Natural killer cell (primary cell): ENCODE results near the gene CGN. TPM values are rescaled to one million over a fixed set of nuclear protein-coding genes. Genes with fewer than 3 reads are reported as not detected.

Source experiments
- ATAC-seq, 3 donors: fragments of 150-1000 bp in 2 of 3; fragments of 200-7000 bp in 1 of 3; cut with Tn5 transposase; 1 replicate in 1 of 3; 2 replicates in 2 of 3; pipeline ENCODE4 v1.10.0; 2021; ENCODE audit warnings: mild to moderate bottlenecking in 2 of 3, moderate library complexity in 2 of 3
- DNase-seq, 2 donors: peaks; one replicate each; pipeline versions ENCODE4 v3.0.0 to v3.0.0-alpha.2; 2013 to 2021; ENCODE audit warnings: mixed read lengths in 1 of 2
- H3K27ac ChIP-seq: one replicate; pipeline ENCODE4 v1.5.1; 2013; ENCODE audit warnings: mild to moderate bottlenecking, low read length
- H3K27me3 ChIP-seq: one replicate; pipeline ENCODE4 v1.6.1; 2013; ENCODE audit warnings: low read length; ENCODE audit not compliant: control insufficient read depth, insufficient read depth
- H3K36me3 ChIP-seq: one replicate; pipeline ENCODE4 v1.6.1; 2013; ENCODE audit warnings: low read length; ENCODE audit not compliant: control insufficient read depth, insufficient read depth
- H3K4me1 ChIP-seq: one replicate; pipeline ENCODE4 v1.6.1; 2013; ENCODE audit warnings: low read length; ENCODE audit not compliant: control insufficient read depth, insufficient read depth
- H3K4me3 ChIP-seq: one replicate; pipeline ENCODE4 v1.5.1; 2013; ENCODE audit warnings: low read length
- H3K9me3 ChIP-seq: one replicate; pipeline ENCODE4 v1.6.1; 2013; ENCODE audit warnings: low read length; ENCODE audit not compliant: control insufficient read depth, insufficient read depth
- H3K27ac Mint-ChIP-seq, 2 donors: one replicate each; pipeline ENCODE4 v1.8.0; 2022; ENCODE audit warnings: mild to moderate bottlenecking in 2 of 2, mixed read lengths in 2 of 2, moderate library complexity in 1 of 2
- H3K27me3 Mint-ChIP-seq, 2 donors: one replicate each; pipeline ENCODE4 v1.8.0; 2022; ENCODE audit warnings: low read depth in 2 of 2, mixed read lengths in 2 of 2
- H3K36me3 Mint-ChIP-seq: one replicate; pipeline ENCODE4 v1.8.0; 2022; ENCODE audit warnings: mixed read lengths
- H3K4me1 Mint-ChIP-seq, 2 donors: one replicate each; pipeline ENCODE4 v1.8.0; 2022; ENCODE audit warnings: mixed read lengths in 2 of 2
- H3K4me3 Mint-ChIP-seq: one replicate; pipeline ENCODE4 v1.8.0; 2022; ENCODE audit warnings: mild to moderate bottlenecking, moderate library complexity, mixed read lengths
- H3K9me3 Mint-ChIP-seq, 2 donors: one replicate each; pipeline ENCODE4 v1.8.0; 2022; ENCODE audit warnings: mixed read lengths in 2 of 2
- CTCF ChIP-seq: fragments of 200-600 bp; IDR thresholded peaks from one replicate; pipeline ENCODE4 v1.8.0; 2022; ENCODE audit warnings: antibody characterized with exemption
- WGBS: methylation state at CpG from one replicate; pipeline ENCODE4 v1.1.7; 2013; ENCODE audit warnings: missing lambda C conversion rate; ENCODE audit not compliant: insufficient coverage; 5-methylcytosine and 5-hydroxymethylcytosine counted together
- intact Hi-C: fragments of 100-400 bp; cut with micrococcal nuclease; formaldehyde crosslinking; loops from one replicate; pipeline ENCODE4 v1.14.2; 2022
- total RNA-seq, 4 donors: library from RNA; stranded (reverse); fragments of 120-200 nt in 1 of 4; gene quantifications; one replicate each; pipeline versions ENCODE4 v1.2.3 to v1.2.4, GENCODE V29; 2013 to 2022

CGN gene
- total RNA-seq, 3 donors from 2014 or later (not counting 1 experiment from before 2014, with no cell fraction given) = 0.07 to 0.80 TPM; not detected in 1

GRCh38 chr1:151512801-151513625 lies 1.8 kb downstream of the CGN start:
- WGBS = 72% methylated on average over 8 of the region's 8 CpGs

GRCh38 chr1:151513626-151514121 lies 2.5 kb downstream of the CGN start:
- TF ChIP-seq CTCF = no peak
- no peaks in the 10 kb centered on the region for H3K9me3 ChIP-seq
- Mint-ChIP-seq H3K4me1 (peaks cover 8 to 19% of the 10 kb centered on the region in 2 donors), H3K9me3 (no peaks in the 10 kb centered on the region), H3K27me3 (peaks cover 0 to 4% of the 10 kb centered on the region in 2 donors), H3K27ac (no peak overlapping the region), H3K4me3 (peak overlapping the region; percentile 9), H3K36me3 (no peaks in the 10 kb centered on the region)
- ATAC-seq = no peak
- DNase-seq = no peak
- no peaks in the 10 kb centered on the region for H3K36me3 ChIP-seq
- H3K4me1 ChIP-seq = peaks cover 23% of the 10 kb centered on the region
- H3K27ac ChIP-seq = no peak overlapping the region
- WGBS = 66% methylated on average over 4 of the region's 6 CpGs
- no peak overlapping the region for H3K4me3 ChIP-seq
- no peaks in the 10 kb centered on the region for H3K27me3 ChIP-seq
- intact Hi-C loops = no loop called here

More at GRCh38 chr1:151512801-151513625, 1.8 kb downstream of the CGN start:
- H3K27me3 ChIP-seq = no peaks in the 10 kb centered on the region
- no peaks in the 10 kb centered on the region for H3K9me3 ChIP-seq
- Mint-ChIP-seq H3K9me3 (no peaks in the 10 kb centered on the region), H3K27me3 (peaks cover 0 to 4% of the 10 kb centered on the region in 2 donors), H3K4me3 (peak overlapping the region; percentile 6), H3K27ac (no peak overlapping the region), H3K4me1 (peaks cover 8 to 19% of the 10 kb centered on the region in 2 donors), H3K36me3 (no peaks in the 10 kb centered on the region)
- no peak overlapping the region for H3K27ac ChIP-seq
- peaks cover 23% of the 10 kb centered on the region for H3K4me1 ChIP-seq
- DNase-seq (no peak), ATAC-seq (no peak)
- intact Hi-C loops = no loop called here
- no peaks in the 10 kb centered on the region for H3K36me3 ChIP-seq
- H3K4me3 ChIP-seq = no peak overlapping the region
- no peak for TF ChIP-seq CTCF

- H3K27ac ChIP-seq = no peak overlapping the region
- intact Hi-C loops = no loop called here
- no peak for ATAC-seq
- H3K4me3 Mint-ChIP-seq = no peak overlapping the region
- H3K36me3 Mint-ChIP-seq = no peaks in the 10 kb centered on the region
- H3K4me1 Mint-ChIP-seq = peaks cover 8 to 19% of the 10 kb centered on the region in 2 donors
- H3K4me3 ChIP-seq = no peak overlapping the region
- no peaks in the 10 kb centered on the region for H3K36me3 ChIP-seq
- H3K27ac Mint-ChIP-seq = no peak overlapping the region
- TF ChIP-seq CTCF = no peak
- no peaks in the 10 kb centered on the region for H3K27me3 ChIP-seq
- H3K27me3 Mint-ChIP-seq = peaks cover 0 to 4% of the 10 kb centered on the region in 2 donors
- 85% methylated on average over 3 of the region's 4 CpGs for WGBS
- no peaks in the 10 kb centered on the region for H3K9me3 Mint-ChIP-seq
- peaks cover 23% of the 10 kb centered on the region for H3K4me1 ChIP-seq
- DNase-seq = no peak
- no peaks in the 10 kb centered on the region for H3K9me3 ChIP-seq
Measured at GRCh38 chr1:151514366-151514765, 3.2 kb downstream of the CGN start.
